SK-N-SH (cell line): ENCODE results near the gene MYO1B. TPM values are rescaled to one million over a fixed set of nuclear protein-coding genes. Genes with fewer than 3 reads are reported as not detected.

Source experiments
- CTCF ChIA-PET: fragments of 300-600, 350-600 bp; formaldehyde crosslinking; extraction: SDS; loops from one replicate; lab custom pipeline; 2021; lab: Yijun Ruan, JAX
- POLR2A ChIA-PET: fragments of 350-600 bp; sonication (Branson Sonifier 250); formaldehyde crosslinking; extraction: SDS; loops from one replicate; lab custom pipeline; 2020; ENCODE audit warnings: antibody characterized with exemption, inconsistent platforms; lab: Yijun Ruan, JAX
- DNase-seq: peaks from one replicate; pipeline ENCODE4 v3.0.0; 2012
- H2AFZ ChIP-seq: fragments of 200-600 bp; sonication (generic); 2 replicates; pipeline ENCODE4 v1.8.1; 2016; ENCODE audit warnings: antibody characterized with exemption, mild to moderate bottlenecking, low read depth
- H3F3A ChIP-seq: fragments of 200-600 bp; sonication (generic); replicated peaks from 2 replicates; pipeline ENCODE3; 2016; ENCODE audit warnings: antibody characterized with exemption, mild to moderate bottlenecking; ENCODE audit not compliant: insufficient read depth
- H3K27ac ChIP-seq, 2 experiments: fragments of 200-500 bp in 1 of 2; fragments of 200-600 bp in 1 of 2; sonication (Bioruptor generic) in 1 of 2; sonication (generic), shearing (Covaris generic) in 1 of 2; 2 replicates each; pipeline versions ENCODE4 v1.5.1 to v1.6.1; 2014 to 2016; ENCODE audit warnings: low read depth in 2 of 2, inconsistent platforms in 1 of 2, low read length in 1 of 2, mild to moderate bottlenecking in 1 of 2, mixed read lengths in 1 of 2
- H3K27me3 ChIP-seq: fragments of 200-600 bp; sonication (generic), shearing (Covaris generic); 2 replicates; pipeline ENCODE4 v1.6.1; 2016; ENCODE audit warnings: mixed run types; ENCODE audit not compliant: insufficient read depth
- H3K36me3 ChIP-seq, 2 experiments: fragments of 200-500 bp in 1 of 2; fragments of 200-600 bp in 1 of 2; sonication (Bioruptor generic) in 1 of 2; sonication (generic) in 1 of 2; replicated peaks in 1 of 2; 2 replicates each; pipeline versions ENCODE3 to v1.5.1; 2014 to 2016; ENCODE audit warnings: low read length in 1 of 2, mild to moderate bottlenecking in 1 of 2; ENCODE audit not compliant: insufficient read depth in 2 of 2, control insufficient read depth in 1 of 2
- H3K4me1 ChIP-seq, 2 experiments: fragments of 200-500 bp in 1 of 2; fragments of 200-600 bp in 1 of 2; sonication (Bioruptor generic) in 1 of 2; sonication (generic), shearing (Covaris generic) in 1 of 2; 2 replicates each; pipeline versions ENCODE4 v1.5.1 to v1.6.1; 2014 to 2016; ENCODE audit warnings: low read depth in 1 of 2, low read length in 1 of 2, mixed run types in 1 of 2; ENCODE audit not compliant: insufficient read depth in 2 of 2, control insufficient read depth in 1 of 2
- H3K4me2 ChIP-seq: fragments of 200-600 bp; sonication (generic), shearing (Covaris generic); 2 replicates; pipeline ENCODE4 v1.6.1; 2017; ENCODE audit warnings: mixed run types
- H3K4me3 ChIP-seq, 2 experiments: fragments of 200-500 bp in 1 of 2; fragments of 200-600 bp in 1 of 2; sonication (Bioruptor generic) in 1 of 2; sonication (generic), shearing (Covaris generic) in 1 of 2; 2 replicates each; pipeline versions ENCODE4 v1.5.1 to v1.8.1; 2014 to 2016; ENCODE audit warnings: low read depth in 2 of 2, inconsistent platforms in 1 of 2, low read length in 1 of 2, mild to moderate bottlenecking in 1 of 2, mixed read lengths in 1 of 2, moderate library complexity in 1 of 2
- H3K79me2 ChIP-seq: fragments of 200-600 bp; sonication (generic); 2 replicates; pipeline ENCODE4 v1.8.1; 2017; ENCODE audit warnings: mild to moderate bottlenecking; ENCODE audit not compliant: insufficient read depth
- H3K9ac ChIP-seq: fragments of 200-600 bp; sonication (generic); 2 replicates; pipeline ENCODE4 v1.6.1; 2017; ENCODE audit warnings: mixed run types
- H3K9me2 ChIP-seq: fragments of 200-600 bp; sonication (generic); 2 replicates; pipeline ENCODE4 v1.6.1; 2017; ENCODE audit warnings: mixed run types
- H3K9me3 ChIP-seq: fragments of 200-600 bp; sonication (generic); 2 replicates; pipeline ENCODE4 v1.6.1; 2017; ENCODE audit warnings: mixed run types, mild to moderate bottlenecking, moderate library complexity
- H4K20me1 ChIP-seq: fragments of 200-600 bp; sonication (generic); 2 replicates; pipeline ENCODE4 v1.6.1; 2017; ENCODE audit warnings: mild to moderate bottlenecking, mixed run types; ENCODE audit not compliant: insufficient read depth
- CHD2 ChIP-seq: fragments of 150-350 bp; IDR thresholded peaks from 2 replicates; pipeline ENCODE4 v1.6.1; 2018; ENCODE audit warnings: low read length; ENCODE audit not compliant: partially characterized antibody
- FOSL2 ChIP-seq: IDR thresholded peaks from 2 replicates; pipeline ENCODE4 v1.4.0; 2012; ENCODE audit warnings: low read depth, mild to moderate bottlenecking, moderate library complexity, borderline replicate concordance
- FOXJ3 ChIP-seq: sonication (generic); formaldehyde crosslinking; IDR thresholded peaks from 2 replicates; pipeline ENCODE4 v1.5.1; 2020; ENCODE audit warnings: mild to moderate bottlenecking, missing genetic modification reagents
- JUND ChIP-seq: IDR thresholded peaks from 2 replicates; pipeline ENCODE4 v1.4.0; 2012
- RAD21 ChIP-seq: IDR thresholded peaks from 2 replicates; pipeline ENCODE4 v1.6.1; 2012; ENCODE audit warnings: mild to moderate bottlenecking, low read length
- TCF12 ChIP-seq: IDR thresholded peaks from 2 replicates; pipeline ENCODE4 v1.4.0; 2012
- WGBS: methylation state at CpG from one replicate; pipeline ENCODE4 v1.1.6; 2017; ENCODE audit warnings: low lambda C conversion rate; 5-methylcytosine and 5-hydroxymethylcytosine counted together
- polyA plus RNA-seq, 3 experiments: library from polyadenylated mRNA; depleted of rRNA; stranded (reverse); fragments of >200 nt; gene quantifications; 2 replicates each; pipeline ENCODE4 v1.2.3, GENCODE V29; 2012
- TF ChIP-seq, protein P1 (sequence below): IDR thresholded peaks from 2 replicates; pipeline ENCODE4 v1.4.0; 2012; ENCODE audit warnings: low read depth, borderline replicate concordance
- TF ChIP-seq, protein P2 (sequence below): fragments of 150-350 bp; IDR thresholded peaks from 2 replicates; pipeline ENCODE4 v1.6.1; 2017; ENCODE audit warnings: antibody characterized with exemption, low read length, low read depth, borderline replicate concordance
- TF ChIP-seq, protein P3 (sequence below): IDR thresholded peaks from 2 replicates; pipeline ENCODE4 v1.6.1; 2012; ENCODE audit warnings: mild to moderate bottlenecking, low read depth, low read length, moderate library complexity
- TF ChIP-seq, protein P4 (sequence below): IDR thresholded peaks from 2 replicates; pipeline ENCODE4; 2012

MYO1B gene
- polyA plus RNA-seq, 1 of the 3 experiments (the other 2 are of a cell fraction), result 20.2 TPM

DNA sequence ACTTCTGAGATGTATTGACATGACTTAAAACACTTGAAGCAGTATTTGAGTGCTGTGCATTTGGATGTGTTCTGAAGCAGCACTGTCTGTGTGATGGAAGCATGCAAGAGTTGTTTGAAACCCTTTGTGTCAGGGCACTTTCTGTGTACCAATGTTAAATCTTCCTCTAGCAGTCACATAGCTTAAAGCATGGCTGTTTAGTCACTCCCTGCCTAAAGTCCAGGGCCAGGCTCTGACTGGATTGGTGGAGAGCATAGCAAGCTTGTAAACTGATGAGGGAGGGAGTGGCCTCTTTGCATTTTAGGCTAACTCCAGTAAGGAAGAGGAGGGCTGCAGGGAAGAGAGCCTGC, 73.5 kb downstream of the MYO1B start:
- Histone ChIP-seq H3K4me2 (peak overlapping the region; percentile 57), H3K9me2 (no peaks in the 10 kb centered on the region), H3K9ac (no peak overlapping the region), H3K9me3 (no peaks in the 10 kb centered on the region), H4K20me1 (peaks cover 4% of the 10 kb centered on the region; the same call in 1 of the 2 replicates), H3K27ac (peak overlapping the region in 1 of 2 experiments; percentile 67; a peak in 3 of 4 replicates), H3K4me3 (no peak overlapping the region), H3K27me3 (no peaks in the 10 kb centered on the region), H3K36me3 (no peaks in the 10 kb centered on the region), H2AFZ (no peak overlapping the region), H3F3A (peaks cover 3% of the 10 kb centered on the region), H3K4me1 (peaks cover 43 to 48% of the 10 kb centered on the region in 2 experiments; a peak in 3 of 4 replicates), H3K79me2 (peaks cover 68% of the 10 kb centered on the region)
- DNase-seq, result no peak
- ChIA-PET POLR2A (interaction anchor here (0.5 kb wide), 1 partner anchor 39 kb away, joined by 3 read pairs; no protein-coding TSS in a partner anchor), CTCF (interaction anchor here (0.9 to 1.1 kb wide), 3 partner anchors 10 to 52 kb away, joined by 3 to 4 read pairs (median 3); no protein-coding TSS in a partner anchor)
- TF ChIP-seq, protein P1, sequence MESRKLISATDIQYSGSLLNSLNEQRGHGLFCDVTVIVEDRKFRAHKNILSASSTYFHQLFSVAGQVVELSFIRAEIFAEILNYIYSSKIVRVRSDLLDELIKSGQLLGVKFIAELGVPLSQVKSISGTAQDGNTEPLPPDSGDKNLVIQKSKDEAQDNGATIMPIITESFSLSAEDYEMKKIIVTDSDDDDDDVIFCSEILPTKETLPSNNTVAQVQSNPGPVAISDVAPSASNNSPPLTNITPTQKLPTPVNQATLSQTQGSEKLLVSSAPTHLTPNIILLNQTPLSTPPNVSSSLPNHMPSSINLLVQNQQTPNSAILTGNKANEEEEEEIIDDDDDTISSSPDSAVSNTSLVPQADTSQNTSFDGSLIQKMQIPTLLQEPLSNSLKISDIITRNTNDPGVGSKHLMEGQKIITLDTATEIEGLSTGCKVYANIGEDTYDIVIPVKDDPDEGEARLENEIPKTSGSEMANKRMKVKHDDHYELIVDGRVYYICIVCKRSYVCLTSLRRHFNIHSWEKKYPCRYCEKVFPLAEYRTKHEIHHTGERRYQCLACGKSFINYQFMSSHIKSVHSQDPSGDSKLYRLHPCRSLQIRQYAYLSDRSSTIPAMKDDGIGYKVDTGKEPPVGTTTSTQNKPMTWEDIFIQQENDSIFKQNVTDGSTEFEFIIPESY, result no peak
- TF ChIP-seq, protein P2, sequence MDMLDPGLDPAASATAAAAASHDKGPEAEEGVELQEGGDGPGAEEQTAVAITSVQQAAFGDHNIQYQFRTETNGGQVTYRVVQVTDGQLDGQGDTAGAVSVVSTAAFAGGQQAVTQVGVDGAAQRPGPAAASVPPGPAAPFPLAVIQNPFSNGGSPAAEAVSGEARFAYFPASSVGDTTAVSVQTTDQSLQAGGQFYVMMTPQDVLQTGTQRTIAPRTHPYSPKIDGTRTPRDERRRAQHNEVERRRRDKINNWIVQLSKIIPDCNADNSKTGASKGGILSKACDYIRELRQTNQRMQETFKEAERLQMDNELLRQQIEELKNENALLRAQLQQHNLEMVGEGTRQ, result no peak
- no peak for TF ChIP-seq RAD21

DNA sequence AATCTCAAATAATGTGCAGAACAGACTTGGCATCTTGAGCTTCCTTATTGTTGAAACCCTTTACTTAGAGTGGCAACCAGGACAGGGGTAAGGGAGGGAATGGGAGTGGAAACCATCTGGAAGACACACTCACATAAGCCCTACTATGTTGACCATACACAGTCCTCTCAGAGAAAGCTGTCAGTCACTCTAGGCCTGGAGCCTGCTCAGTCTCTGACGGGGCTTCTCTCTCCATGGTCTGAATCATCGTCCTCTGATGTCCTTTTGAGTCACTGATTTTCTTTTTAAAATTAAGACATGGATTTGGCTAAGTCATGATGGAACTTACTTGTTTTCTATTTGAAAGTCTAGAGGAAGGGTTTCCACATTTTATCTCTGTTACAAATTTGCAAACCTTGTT, 74.0 kb downstream of the MYO1B start:
- H3K4me3 ChIP-seq, result no peak overlapping the region
- H3F3A ChIP-seq, result peaks cover 3% of the 10 kb centered on the region
- H3K27me3 ChIP-seq, result no peaks in the 10 kb centered on the region
- ChIA-PET POLR2A (no interaction called here), CTCF (interaction anchor here (0.9 to 1.1 kb wide), 2 partner anchors 9 to 12 kb away, joined by 3 read pairs; no protein-coding TSS in a partner anchor)
- TF ChIP-seq FOXJ3 (CRISPR knock-in tag) (no peak), TCF12 (peak; percentile 33; the same call in 1 of the 2 replicates), CHD2 (no peak), JUND (0 out of 2 replicates have a peak, but pooled peaks have one; percentile 20), RAD21 (no peak), FOSL2 (peak; percentile 25; the same call in 1 of the 2 replicates)
- TF ChIP-seq, protein P3, sequence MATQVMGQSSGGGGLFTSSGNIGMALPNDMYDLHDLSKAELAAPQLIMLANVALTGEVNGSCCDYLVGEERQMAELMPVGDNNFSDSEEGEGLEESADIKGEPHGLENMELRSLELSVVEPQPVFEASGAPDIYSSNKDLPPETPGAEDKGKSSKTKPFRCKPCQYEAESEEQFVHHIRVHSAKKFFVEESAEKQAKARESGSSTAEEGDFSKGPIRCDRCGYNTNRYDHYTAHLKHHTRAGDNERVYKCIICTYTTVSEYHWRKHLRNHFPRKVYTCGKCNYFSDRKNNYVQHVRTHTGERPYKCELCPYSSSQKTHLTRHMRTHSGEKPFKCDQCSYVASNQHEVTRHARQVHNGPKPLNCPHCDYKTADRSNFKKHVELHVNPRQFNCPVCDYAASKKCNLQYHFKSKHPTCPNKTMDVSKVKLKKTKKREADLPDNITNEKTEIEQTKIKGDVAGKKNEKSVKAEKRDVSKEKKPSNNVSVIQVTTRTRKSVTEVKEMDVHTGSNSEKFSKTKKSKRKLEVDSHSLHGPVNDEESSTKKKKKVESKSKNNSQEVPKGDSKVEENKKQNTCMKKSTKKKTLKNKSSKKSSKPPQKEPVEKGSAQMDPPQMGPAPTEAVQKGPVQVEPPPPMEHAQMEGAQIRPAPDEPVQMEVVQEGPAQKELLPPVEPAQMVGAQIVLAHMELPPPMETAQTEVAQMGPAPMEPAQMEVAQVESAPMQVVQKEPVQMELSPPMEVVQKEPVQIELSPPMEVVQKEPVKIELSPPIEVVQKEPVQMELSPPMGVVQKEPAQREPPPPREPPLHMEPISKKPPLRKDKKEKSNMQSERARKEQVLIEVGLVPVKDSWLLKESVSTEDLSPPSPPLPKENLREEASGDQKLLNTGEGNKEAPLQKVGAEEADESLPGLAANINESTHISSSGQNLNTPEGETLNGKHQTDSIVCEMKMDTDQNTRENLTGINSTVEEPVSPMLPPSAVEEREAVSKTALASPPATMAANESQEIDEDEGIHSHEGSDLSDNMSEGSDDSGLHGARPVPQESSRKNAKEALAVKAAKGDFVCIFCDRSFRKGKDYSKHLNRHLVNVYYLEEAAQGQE, result peak; percentile 65; the same call in 1 of the 2 replicates
- TF ChIP-seq, protein P4, sequence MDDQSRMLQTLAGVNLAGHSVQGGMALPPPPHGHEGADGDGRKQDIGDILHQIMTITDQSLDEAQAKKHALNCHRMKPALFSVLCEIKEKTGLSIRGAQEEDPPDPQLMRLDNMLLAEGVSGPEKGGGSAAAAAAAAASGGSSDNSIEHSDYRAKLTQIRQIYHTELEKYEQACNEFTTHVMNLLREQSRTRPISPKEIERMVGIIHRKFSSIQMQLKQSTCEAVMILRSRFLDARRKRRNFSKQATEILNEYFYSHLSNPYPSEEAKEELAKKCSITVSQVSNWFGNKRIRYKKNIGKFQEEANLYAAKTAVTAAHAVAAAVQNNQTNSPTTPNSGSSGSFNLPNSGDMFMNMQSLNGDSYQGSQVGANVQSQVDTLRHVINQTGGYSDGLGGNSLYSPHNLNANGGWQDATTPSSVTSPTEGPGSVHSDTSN, result peak; percentile 75
- peaks cover 4% of the 10 kb centered on the region; the same call in 1 of the 2 replicates for H4K20me1 ChIP-seq
- DNase-seq, result no peak
- H3K4me2 ChIP-seq, result peak overlapping the region; percentile 57
- peak overlapping the region in 1 of 2 experiments; percentile 67; a peak in 2 of 4 replicates for H3K27ac ChIP-seq
- H2AFZ ChIP-seq, result no peak overlapping the region
- WGBS, result 26% methylated on average over 2 of the region's 2 CpGs
- peaks cover 43 to 48% of the 10 kb centered on the region in 2 experiments; a peak in 3 of 4 replicates for H3K4me1 ChIP-seq
- no peaks in the 10 kb centered on the region for H3K9me2 ChIP-seq
- H3K9ac ChIP-seq, result no peak overlapping the region
- no peaks in the 10 kb centered on the region for H3K9me3 ChIP-seq
- no peaks in the 10 kb centered on the region for H3K36me3 ChIP-seq
- peaks cover 71% of the 10 kb centered on the region for H3K79me2 ChIP-seq
